NCI-H748 treated with DMSO at 0.1 percent for 48 hours (cell line): Measurements from ENCODE around the gene MS4A15.
"Not testable (repeated sequence)": the region's sequence is repeated elsewhere in the genome, so short reads cannot be mapped to it uniquely, and the experiment has no call there.

Experiments
- DNase-seq: peaks from one replicate; lab custom pipeline; 2025; lab: John Stamatoyannopoulos, UW

Gene MS4A15

GRCh38 chr11:60809249-60809648, 52.6 kb downstream of the MS4A15 start:
- no peak for DNase-seq

- no peak for DNase-seq
These were observed 53.0 kb downstream of the MS4A15 start for GRCh38 chr11:60809691-60810090.

- no peak for DNase-seq
These were observed 53.5 kb downstream of the MS4A15 start for GRCh38 chr11:60810151-60810550.

GRCh38 chr11:60810569-60810968, 53.9 kb downstream of the MS4A15 start:
- no peak for DNase-seq

GRCh38 chr11:60813324-60813723, 56.7 kb downstream of the MS4A15 start:
- DNase-seq: no peak

- DNase-seq: no peak
These were observed 57.4 kb downstream of the MS4A15 start for GRCh38 chr11:60814112-60814511.

GRCh38 chr11:60816590-60817157, 60.0 kb downstream of the MS4A15 start:
- DNase-seq: no peak

- no peak for DNase-seq
These were observed 61.4 kb downstream of the MS4A15 start for GRCh38 chr11:60818057-60818456.

- DNase-seq: no peak
These were observed 65.3 kb downstream of the MS4A15 start for GRCh38 chr11:60821827-60822599.

GRCh38 chr11:60823745-60824306, 67.2 kb downstream of the MS4A15 start:
- DNase-seq: not testable (repeated sequence)

GRCh38 chr11:60825118-60825517, 68.5 kb downstream of the MS4A15 start:
- no peak for DNase-seq

GRCh38 chr11:60825790-60826189, 69.1 kb downstream of the MS4A15 start:
- DNase-seq: no peak
